DMS114 treated with DMSO at 0.1 percent for 48 hours (cell line): ENCODE data around the gene PELI3.

Source experiments
- DNase-seq: peaks from one replicate; lab custom pipeline; 2025; ENCODE audit not compliant: unreplicated experiment; lab: John Stamatoyannopoulos, UW

PELI3 gene

GRCh38 chr11:66473608-66474515 is 7.2 kb downstream of the PELI3 start:
- DNase-seq: no peak

GRCh38 chr11:66475349-66476172 is 8.9 kb downstream of the PELI3 start:
- no peak for DNase-seq

- DNase-seq: no peak
Measured at GRCh38 chr11:66476173-66476840, 9.6 kb downstream of the PELI3 start.

- no peak for DNase-seq
Measured at GRCh38 chr11:66476841-66477251, 10.1 kb downstream of the PELI3 start.

- DNase-seq: no peak
Measured at GRCh38 chr11:66477263-66478201, 10.8 kb downstream of the PELI3 start.

GRCh38 chr11:66478729-66479393 is 12.2 kb downstream of the PELI3 start:
- DNase-seq: no peak

- no peak for DNase-seq
Measured at GRCh38 chr11:66479394-66480116, 12.8 kb downstream of the PELI3 start.

- DNase-seq: peak; percentile 92
Measured at GRCh38 chr11:66480117-66480938, 13.6 kb downstream of the PELI3 start, which contains the start of gene DPP3. Gene DPP3 (plus strand): TSS chr11:66480434. CDS start chr11:66482201, 1,767 bp downstream.

- DNase-seq: no peak
Measured at GRCh38 chr11:66484806-66485380, 18.2 kb downstream of the PELI3 start.

- no peak for DNase-seq
Measured at GRCh38 chr11:66488957-66489356, 22.3 kb downstream of the PELI3 start.

- no peak for DNase-seq
Measured at GRCh38 chr11:66489636-66490035, 22.9 kb downstream of the PELI3 start.

- DNase-seq: no peak
Measured at GRCh38 chr11:66491315-66491935, 24.7 kb downstream of the PELI3 start.

GRCh38 chr11:66492161-66492865 is 25.6 kb downstream of the PELI3 start:
- DNase-seq: no peak

GRCh38 chr11:66493130-66493529 is 26.4 kb downstream of the PELI3 start:
- DNase-seq: no peak

- no peak for DNase-seq
Measured at GRCh38 chr11:66494458-66494857, 27.8 kb downstream of the PELI3 start.

- no peak for DNase-seq
Measured at GRCh38 chr11:66494935-66495334, 28.2 kb downstream of the PELI3 start.

- DNase-seq: no peak
Measured at GRCh38 chr11:66495401-66495854, 28.7 kb downstream of the PELI3 start.
